Gastrocnemius medialis (tissue), 4 donors: ENCODE results near the gene ZNF766. TPM values are rescaled to one million over a fixed set of nuclear protein-coding genes. Genes with fewer than 3 reads are reported as not detected.

Experiments used
- ATAC-seq, 2 donors: fragments of 150-250 bp; one replicate each; pipeline ENCODE4 v1.9.1; 2016
- DNase-seq, 2 donors: peaks; one replicate each; pipeline ENCODE4 v3.0.0-alpha.2; 2019
- H3K27ac ChIP-seq, 4 donors: fragments of 200-600 bp; sonication (generic); 1 replicate in 1 of 4; 2 replicates in 3 of 4; pipeline ENCODE4 v1.5.1; 2016 to 2018; ENCODE audit warnings: mild to moderate bottlenecking in 2 of 4, moderate library complexity in 1 of 4
- H3K27me3 ChIP-seq, 3 donors: fragments of 200-600 bp; sonication (generic) in 2 of 3; 1 replicate in 1 of 3; 2 replicates in 2 of 3; pipeline versions ENCODE4 v1.5.1 to v1.6.0; 2016 to 2019; ENCODE audit warnings: mild to moderate bottlenecking in 1 of 3, moderate library complexity in 1 of 3
- H3K36me3 ChIP-seq, 2 donors: fragments of 200-600 bp; sonication (generic) in 1 of 2; one replicate each; pipeline ENCODE4 v1.5.1; 2017 to 2018
- H3K4me1 ChIP-seq, 2 donors: fragments of 200-600 bp; sonication (generic) in 1 of 2; one replicate each; pipeline ENCODE4 v1.5.1; 2016 to 2017; ENCODE audit warnings: mild to moderate bottlenecking in 2 of 2
- H3K4me3 ChIP-seq, 4 donors: fragments of 200-600 bp; sonication (generic) in 3 of 4; 1 replicate in 1 of 4; 2 replicates in 3 of 4; pipeline ENCODE4 v1.5.1; 2016 to 2019; ENCODE audit warnings: mild to moderate bottlenecking in 2 of 4
- H3K9me3 ChIP-seq, 3 donors: fragments of 200-600 bp; sonication (generic) in 2 of 3; 1 replicate in 1 of 3; 2 replicates in 2 of 3; pipeline ENCODE4 v1.5.1; 2016 to 2019
- CTCF ChIP-seq, 5 experiments: fragments of 450-650 bp in 3 of 5; fragments of 200-600 bp in 2 of 5; sonication (generic) in 2 of 5; IDR thresholded peaks in 4 of 5; conservative IDR thresholded peaks in 1 of 5; 1 replicate in 4 of 5; 2 replicates in 1 of 5; pipeline ENCODE4 v1.5.1; 2016 to 2019; ENCODE audit warnings: antibody characterized with exemption in 5 of 5, mild to moderate bottlenecking in 3 of 5, moderate library complexity in 3 of 5
- POLR2A ChIP-seq, 2 donors: fragments of 450-650 bp; IDR thresholded peaks; one replicate each; pipeline ENCODE4 v1.6.1; 2017; ENCODE audit warnings: antibody characterized with exemption in 2 of 2, mild to moderate bottlenecking in 2 of 2, moderate library complexity in 2 of 2
- in situ Hi-C, 4 donors: fragments of 200-750 bp; cut with MboI; loops; one replicate each; pipeline versions ENCODE4 v1.15.0 to v1.8.0; 2017; ENCODE audit warnings: low sequenced_read_pairs in 4 of 4
- intact Hi-C: fragments of 100-400 bp; cut with DNase I; formaldehyde crosslinking; loops from one replicate; pipeline ENCODE4 v1.15.1; 2023; ENCODE audit warnings: low total_unique reads
- total RNA-seq, 4 donors: library from RNA; depleted of rRNA; stranded (reverse); fragments of >200 nt; gene quantifications; one replicate each; pipeline versions ENCODE4 v1.1.0 to v1.2.3, GENCODE V29; 2016

ZNF766 gene
- total RNA-seq = 10 to 100 TPM in 1 of 4 donors, 1 to 10 TPM in 3; 6.6 to 11.6 (median 7.7) TPM

DNA sequence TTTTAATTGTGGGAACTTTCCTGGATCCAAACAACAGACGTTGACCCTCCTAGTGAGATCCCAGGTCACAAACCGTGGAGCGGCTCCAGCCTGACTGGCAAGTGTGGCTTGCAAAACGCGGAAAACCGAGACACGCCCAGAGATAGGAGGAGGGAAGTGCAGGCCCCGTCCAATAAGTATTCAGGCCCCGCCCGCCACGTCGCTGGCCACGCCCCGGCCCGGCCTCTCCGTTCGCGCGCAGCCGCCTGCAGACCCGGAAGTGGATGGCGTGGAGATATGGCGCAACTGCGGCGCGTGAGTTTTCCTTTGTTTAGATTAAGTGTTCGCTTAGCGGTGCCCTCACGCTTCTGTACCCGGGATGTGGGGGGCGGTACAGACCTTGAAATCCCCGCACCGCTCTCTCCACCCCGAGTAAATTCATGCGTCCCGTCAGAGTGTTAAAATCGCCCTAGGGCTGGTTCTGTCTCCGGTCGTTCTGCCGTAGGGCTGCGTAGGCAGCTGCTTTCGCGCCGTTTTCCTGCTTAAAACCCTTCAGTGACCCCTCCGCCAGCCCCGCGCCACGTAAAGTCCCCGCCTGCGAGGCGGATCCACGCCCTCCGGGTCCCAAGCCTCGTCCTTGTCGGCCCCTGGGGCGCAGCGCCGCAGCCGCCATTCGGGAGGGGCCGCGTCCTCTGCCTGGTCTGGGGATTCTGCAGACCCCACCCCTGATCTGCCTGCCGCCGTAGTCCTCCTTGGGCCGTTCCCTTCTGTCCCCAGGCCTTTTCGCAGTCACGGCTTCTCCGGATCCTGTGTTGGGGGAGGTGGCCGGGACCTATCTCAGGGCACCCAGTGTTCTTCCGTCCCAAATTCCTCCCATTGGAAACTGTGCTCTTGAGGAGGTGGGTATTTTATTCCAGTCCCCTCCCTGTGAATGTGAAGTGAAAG lies at the start of gene ZNF766:
Gene ZNF766, plus strand, starts transcription at position 250 of the 924 bp plus-strand sequence. Its CDS starts 27 bp downstream, at position 277.
- intact Hi-C loops = loop anchor here (1.0 kb wide), 2 partner anchors 28 to 130 kb away; partner anchors contain the start of genes ZNF480 and ZNF616

GRCh38 chr19:52219611-52220010 lies 49.8 kb upstream of the ZNF766 start:
- in situ Hi-C loops = no loop called here
- peak in 1 of 2 donors; percentile 49 for DNase-seq
- ATAC-seq = peak in 1 of 2 donors; percentile 41
- H3K4me3 ChIP-seq = no peak overlapping the region
- peaks cover 17 to 100% of the 10 kb centered on the region in 2 donors for H3K36me3 ChIP-seq
- intact Hi-C loops = no loop called here
- no peaks in the 10 kb centered on the region for H3K27me3 ChIP-seq
- H3K4me1 ChIP-seq = no peaks in the 10 kb centered on the region
- no peak for TF ChIP-seq CTCF (IDR thresholded peaks at IDR 0.05 in 4 of 5, conservative IDR thresholded peaks at IDR 0.05 in 1 of 5)
- TF ChIP-seq POLR2A (IDR thresholded peaks at IDR 0.05) = no peak
- no peaks in the 10 kb centered on the region for H3K9me3 ChIP-seq
- H3K27ac ChIP-seq = no peak overlapping the region

More for the DNA sequence above, at the start of gene ZNF766:
- Histone ChIP-seq H3K27ac (peak within 1 kb of the TSS; percentile 90 to 98 (median 94)), H3K27me3 (no peaks in the 10 kb centered on the region), H3K4me1 (peaks cover 9 to 21% of the 10 kb centered on the region in 2 donors), H3K4me3 (peak within 1 kb of the TSS; percentile 68 to 97 (median 92)), H3K36me3 (no peaks in the 10 kb centered on the region), H3K9me3 (no peaks in the 10 kb centered on the region)
- ATAC-seq = peak; percentile 99
- TF ChIP-seq CTCF (IDR thresholded peaks at IDR 0.05 in 4 of 5, conservative IDR thresholded peaks at IDR 0.05 in 1 of 5) (no peak), POLR2A (IDR thresholded peaks at IDR 0.05) (peak; percentile 83 to 87)
- in situ Hi-C loops = loop anchor here in 2 of 4 donors (25.0 kb wide), 1 partner anchor 468 kb away; the partner anchor contains the start of gene ZNF611 (in 2 of the 2)
- DNase-seq = peak; percentile 95 to 97

DNA sequence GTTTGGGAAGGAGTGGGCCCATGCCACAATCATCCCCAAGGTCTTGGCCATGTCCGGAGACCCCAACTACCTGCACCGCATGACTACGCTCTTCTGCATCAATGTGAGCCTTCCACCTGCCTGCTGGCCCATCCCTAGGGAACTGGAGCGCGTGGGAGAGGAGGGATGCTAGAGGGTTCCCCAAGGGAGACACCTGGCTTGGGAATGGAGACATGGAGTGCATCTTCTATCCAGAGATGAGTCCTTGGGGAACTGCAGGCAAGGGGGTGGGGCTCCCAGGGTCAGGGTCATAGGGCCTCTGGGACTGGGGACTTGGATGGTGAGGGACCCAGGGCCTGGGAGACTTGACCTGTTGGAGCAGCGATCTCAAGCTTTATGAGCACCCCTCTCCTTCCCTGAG lies 48.4 kb upstream of the ZNF766 start:
- no peaks in the 10 kb centered on the region for H3K4me1 ChIP-seq
- ATAC-seq = no peak

GRCh38 chr19:52221831-52222375 lies 47.5 kb upstream of the ZNF766 start:
- intact Hi-C loops = no loop called here
- Histone ChIP-seq H3K27ac (no peak overlapping the region), H3K4me3 (no peak overlapping the region), H3K27me3 (no peaks in the 10 kb centered on the region), H3K4me1 (no peaks in the 10 kb centered on the region), H3K9me3 (no peaks in the 10 kb centered on the region), H3K36me3 (peaks cover 11 to 100% of the 10 kb centered on the region in 2 donors)
- no peak for TF ChIP-seq POLR2A (IDR thresholded peaks at IDR 0.05)
- no peak for TF ChIP-seq CTCF (IDR thresholded peaks at IDR 0.05 in 4 of 5, conservative IDR thresholded peaks at IDR 0.05 in 1 of 5)
- in situ Hi-C loops = no loop called here
- no peak for DNase-seq
- ATAC-seq = no peak

More for the DNA sequence above, 48.4 kb upstream of the ZNF766 start:
- Histone ChIP-seq H3K27ac (no peak overlapping the region), H3K4me3 (no peak overlapping the region), H3K27me3 (no peaks in the 10 kb centered on the region), H3K36me3 (peaks cover 11 to 100% of the 10 kb centered on the region in 2 donors), H3K9me3 (no peaks in the 10 kb centered on the region)
- no peak for DNase-seq
- intact Hi-C loops = no loop called here
- in situ Hi-C loops = no loop called here
- TF ChIP-seq POLR2A (IDR thresholded peaks at IDR 0.05) (no peak), CTCF (IDR thresholded peaks at IDR 0.05 in 4 of 5, conservative IDR thresholded peaks at IDR 0.05 in 1 of 5) (no peak)
